LNCaP clone FGC (cell line): ENCODE data around the gene ERV3-1.
"Not testable (repeated sequence)": the region's sequence is repeated elsewhere in the genome, so short reads cannot be mapped to it uniquely, and the experiment has no call there.

Source experiments
- DNase-seq: peaks from one replicate; pipeline ENCODE4 v3.0.0-alpha.2; 2011; ENCODE audit warnings: low read depth
- H3K4me3 ChIP-seq: 2 replicates; pipeline ENCODE4 v1.5.1; 2011; ENCODE audit warnings: mild to moderate bottlenecking, low read depth, low read length, control low read depth
- TF ChIP-seq, protein P1 (sequence below): IDR thresholded peaks from 2 replicates; pipeline ENCODE4 v1.5.1; 2012; ENCODE audit warnings: mild to moderate bottlenecking; ENCODE audit not compliant: control insufficient read depth, insufficient read depth; ENCODE audit errors: extremely low read depth

The ERV3-1 gene

GRCh38 chr7:65009394-65009793, 2.9 kb upstream of the ERV3-1 start:
- not testable (repeated sequence) for DNase-seq, H3K4me3 ChIP-seq

GRCh38 chr7:65007036-65007435, 549 bp upstream of the ERV3-1 start:
- peak overlapping the region; percentile 89; the same call in 1 of the 2 replicates for H3K4me3 ChIP-seq
- DNase-seq = not testable (repeated sequence)

DNA sequence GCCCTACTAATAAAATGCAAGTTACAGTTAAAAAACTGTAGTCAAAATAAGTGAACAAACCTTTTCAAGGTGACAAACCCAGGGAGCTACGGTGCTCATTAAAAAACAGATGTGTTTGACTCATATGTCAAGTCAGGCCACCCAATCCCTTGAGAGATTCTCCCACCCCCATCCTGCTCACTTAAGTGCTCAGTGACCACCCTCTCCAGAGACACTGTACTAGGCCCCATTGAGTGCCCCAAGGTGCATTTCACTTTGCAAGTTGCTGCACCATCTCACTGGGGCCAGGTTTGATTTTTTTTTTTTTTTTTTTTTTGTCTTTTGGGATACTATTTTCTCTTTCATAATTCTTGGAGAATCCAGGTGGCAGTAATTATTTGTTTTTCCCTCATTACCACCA, 1.9 kb downstream of the ERV3-1 start:
- DNase-seq = no peak
- TF ChIP-seq, protein P1, sequence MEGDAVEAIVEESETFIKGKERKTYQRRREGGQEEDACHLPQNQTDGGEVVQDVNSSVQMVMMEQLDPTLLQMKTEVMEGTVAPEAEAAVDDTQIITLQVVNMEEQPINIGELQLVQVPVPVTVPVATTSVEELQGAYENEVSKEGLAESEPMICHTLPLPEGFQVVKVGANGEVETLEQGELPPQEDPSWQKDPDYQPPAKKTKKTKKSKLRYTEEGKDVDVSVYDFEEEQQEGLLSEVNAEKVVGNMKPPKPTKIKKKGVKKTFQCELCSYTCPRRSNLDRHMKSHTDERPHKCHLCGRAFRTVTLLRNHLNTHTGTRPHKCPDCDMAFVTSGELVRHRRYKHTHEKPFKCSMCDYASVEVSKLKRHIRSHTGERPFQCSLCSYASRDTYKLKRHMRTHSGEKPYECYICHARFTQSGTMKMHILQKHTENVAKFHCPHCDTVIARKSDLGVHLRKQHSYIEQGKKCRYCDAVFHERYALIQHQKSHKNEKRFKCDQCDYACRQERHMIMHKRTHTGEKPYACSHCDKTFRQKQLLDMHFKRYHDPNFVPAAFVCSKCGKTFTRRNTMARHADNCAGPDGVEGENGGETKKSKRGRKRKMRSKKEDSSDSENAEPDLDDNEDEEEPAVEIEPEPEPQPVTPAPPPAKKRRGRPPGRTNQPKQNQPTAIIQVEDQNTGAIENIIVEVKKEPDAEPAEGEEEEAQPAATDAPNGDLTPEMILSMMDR = no peak
- no peak overlapping the region for H3K4me3 ChIP-seq

- no peak for DNase-seq
- H3K4me3 ChIP-seq = no peak overlapping the region
- TF ChIP-seq, protein P1 = no peak
Observed at GRCh38 chr7:65002972-65003585, 3.4 kb downstream of the ERV3-1 start.

- TF ChIP-seq, protein P1 = no peak
- DNase-seq = no peak
- no peak overlapping the region for H3K4me3 ChIP-seq
Observed at GRCh38 chr7:65001291-65001814, 5.1 kb downstream of the ERV3-1 start.

- H3K4me3 ChIP-seq = no peak overlapping the region
- TF ChIP-seq, protein P1 = no peak
- DNase-seq = peak; percentile 38
Observed at GRCh38 chr7:64999165-65000004, 7.1 kb downstream of the ERV3-1 start.

- no peak overlapping the region for H3K4me3 ChIP-seq
- no peak for DNase-seq
- TF ChIP-seq, protein P1 = no peak
Observed at GRCh38 chr7:64998865-64999164, 7.7 kb downstream of the ERV3-1 start.
